WERI-Rb-1 (cell line): ENCODE results near the gene CMIP.

Experiments
- DNase-seq: peaks from one replicate; pipeline ENCODE4 v3.0.0-alpha.2; 2020
- H3K27ac ChIP-seq: fragments of 250-450 bp; sonication (Bioruptor Pico); 2 replicates; pipeline ENCODE4 v1.5.1; 2020; ENCODE audit warnings: mild to moderate bottlenecking, moderate library complexity
- H3K27me3 ChIP-seq: fragments of 250-450 bp; sonication (Bioruptor Pico); 2 replicates; pipeline ENCODE4 v1.5.1; 2021; ENCODE audit warnings: mild to moderate bottlenecking, low read depth, moderate library complexity; ENCODE audit not compliant: insufficient read depth, severe bottlenecking
- H3K36me3 ChIP-seq: fragments of 250-450 bp; sonication (Bioruptor Pico); 2 replicates; pipeline ENCODE4 v1.5.1; 2020; ENCODE audit warnings: mild to moderate bottlenecking, moderate library complexity
- H3K4me3 ChIP-seq: 2 replicates; pipeline ENCODE4 v1.5.1; 2011; ENCODE audit warnings: low read depth, mild to moderate bottlenecking, control low read depth, low read length
- H3K9me3 ChIP-seq: fragments of 250-450 bp; sonication (Bioruptor Pico); 2 replicates; pipeline ENCODE4 v1.5.1; 2021; ENCODE audit warnings: mild to moderate bottlenecking, moderate library complexity; ENCODE audit not compliant: severe bottlenecking
- TF ChIP-seq, protein P1 (sequence below): IDR thresholded peaks from 2 replicates; pipeline ENCODE4 v1.5.1; 2011; ENCODE audit warnings: low read depth, mild to moderate bottlenecking, control low read depth, inconsistent platforms, low read length

Gene CMIP

DNA sequence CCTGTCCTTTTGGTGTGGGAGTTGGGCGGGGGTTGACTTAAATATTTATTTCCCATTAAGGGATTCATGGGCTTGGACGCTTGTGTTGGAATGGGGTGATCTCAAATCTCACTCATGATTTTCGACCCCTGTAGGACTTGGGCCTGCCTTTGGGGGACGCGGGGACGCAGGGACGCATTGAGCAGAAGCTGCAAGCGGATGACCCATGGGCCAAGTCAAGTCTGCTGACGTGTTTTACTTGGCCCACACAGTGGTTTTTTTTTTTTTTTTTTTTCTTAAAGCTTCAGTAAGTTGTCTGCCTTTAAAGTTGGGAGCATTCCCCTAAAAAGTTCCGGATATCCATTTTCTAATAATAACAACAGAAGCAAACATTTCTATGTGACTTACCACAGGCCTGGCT is 28.9 kb downstream of the CMIP start:
- H3K4me3 ChIP-seq, result no peak overlapping the region
- no peaks in the 10 kb centered on the region for H3K9me3 ChIP-seq
- no peak for DNase-seq
- no peaks in the 10 kb centered on the region for H3K27me3 ChIP-seq
- TF ChIP-seq, protein P1, sequence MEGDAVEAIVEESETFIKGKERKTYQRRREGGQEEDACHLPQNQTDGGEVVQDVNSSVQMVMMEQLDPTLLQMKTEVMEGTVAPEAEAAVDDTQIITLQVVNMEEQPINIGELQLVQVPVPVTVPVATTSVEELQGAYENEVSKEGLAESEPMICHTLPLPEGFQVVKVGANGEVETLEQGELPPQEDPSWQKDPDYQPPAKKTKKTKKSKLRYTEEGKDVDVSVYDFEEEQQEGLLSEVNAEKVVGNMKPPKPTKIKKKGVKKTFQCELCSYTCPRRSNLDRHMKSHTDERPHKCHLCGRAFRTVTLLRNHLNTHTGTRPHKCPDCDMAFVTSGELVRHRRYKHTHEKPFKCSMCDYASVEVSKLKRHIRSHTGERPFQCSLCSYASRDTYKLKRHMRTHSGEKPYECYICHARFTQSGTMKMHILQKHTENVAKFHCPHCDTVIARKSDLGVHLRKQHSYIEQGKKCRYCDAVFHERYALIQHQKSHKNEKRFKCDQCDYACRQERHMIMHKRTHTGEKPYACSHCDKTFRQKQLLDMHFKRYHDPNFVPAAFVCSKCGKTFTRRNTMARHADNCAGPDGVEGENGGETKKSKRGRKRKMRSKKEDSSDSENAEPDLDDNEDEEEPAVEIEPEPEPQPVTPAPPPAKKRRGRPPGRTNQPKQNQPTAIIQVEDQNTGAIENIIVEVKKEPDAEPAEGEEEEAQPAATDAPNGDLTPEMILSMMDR, result no peak
- no peak overlapping the region for H3K27ac ChIP-seq
- H3K36me3 ChIP-seq, result no peaks in the 10 kb centered on the region

DNA sequence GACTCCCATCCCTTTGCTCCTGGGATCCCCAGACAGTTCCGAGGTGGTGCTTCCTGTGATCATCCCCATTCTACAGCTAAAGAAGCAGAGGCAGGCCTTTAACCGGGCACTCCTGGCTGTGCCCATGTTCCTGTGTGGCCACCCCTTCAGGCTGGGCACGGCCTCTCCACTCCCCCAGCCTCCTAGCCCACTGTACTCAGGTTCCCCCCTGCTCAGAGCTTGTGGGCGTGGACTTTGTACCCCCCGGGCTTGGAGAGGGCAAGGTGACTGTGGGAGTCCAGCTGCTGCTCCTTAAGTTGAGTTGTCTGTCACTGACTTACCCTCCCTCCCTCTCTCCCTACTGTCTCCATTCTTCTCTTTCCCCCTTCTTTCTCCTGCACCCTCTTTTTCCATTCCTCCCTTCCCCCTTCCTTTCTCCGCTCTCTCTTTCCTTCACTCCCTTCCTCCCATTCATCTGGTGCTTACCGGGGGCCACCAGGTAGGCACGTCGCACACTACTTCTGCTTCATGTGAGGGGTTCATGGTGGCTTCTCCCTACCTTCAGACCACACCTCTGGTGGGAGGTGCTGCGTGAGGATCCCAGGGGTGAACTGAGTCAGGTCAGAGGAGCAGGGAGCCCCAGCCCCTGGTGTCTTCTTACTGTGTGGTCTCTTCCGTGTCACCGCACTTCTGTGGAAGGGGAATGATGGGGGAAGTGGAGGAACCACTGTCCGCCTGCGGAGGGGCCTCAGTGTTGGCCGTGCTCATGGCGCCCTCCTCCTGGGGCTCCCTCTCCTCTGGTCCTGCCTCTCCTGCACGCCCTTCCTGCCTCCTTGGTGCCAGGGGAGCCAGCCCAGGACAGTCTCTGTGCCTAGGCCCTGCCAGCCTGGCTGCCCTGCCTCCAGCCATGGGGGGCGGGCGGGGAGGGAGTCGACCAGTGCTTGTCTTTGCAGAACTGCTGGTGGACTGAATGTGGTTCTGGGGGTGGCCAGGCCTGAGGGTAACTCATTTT is 29.7 kb downstream of the CMIP start:
- Histone ChIP-seq H3K4me3 (no peak overlapping the region), H3K27me3 (no peaks in the 10 kb centered on the region), H3K27ac (no peak overlapping the region), H3K36me3 (no peaks in the 10 kb centered on the region), H3K9me3 (no peaks in the 10 kb centered on the region)
- DNase-seq, result no peak
- TF ChIP-seq, protein P1, result no peak

DNA sequence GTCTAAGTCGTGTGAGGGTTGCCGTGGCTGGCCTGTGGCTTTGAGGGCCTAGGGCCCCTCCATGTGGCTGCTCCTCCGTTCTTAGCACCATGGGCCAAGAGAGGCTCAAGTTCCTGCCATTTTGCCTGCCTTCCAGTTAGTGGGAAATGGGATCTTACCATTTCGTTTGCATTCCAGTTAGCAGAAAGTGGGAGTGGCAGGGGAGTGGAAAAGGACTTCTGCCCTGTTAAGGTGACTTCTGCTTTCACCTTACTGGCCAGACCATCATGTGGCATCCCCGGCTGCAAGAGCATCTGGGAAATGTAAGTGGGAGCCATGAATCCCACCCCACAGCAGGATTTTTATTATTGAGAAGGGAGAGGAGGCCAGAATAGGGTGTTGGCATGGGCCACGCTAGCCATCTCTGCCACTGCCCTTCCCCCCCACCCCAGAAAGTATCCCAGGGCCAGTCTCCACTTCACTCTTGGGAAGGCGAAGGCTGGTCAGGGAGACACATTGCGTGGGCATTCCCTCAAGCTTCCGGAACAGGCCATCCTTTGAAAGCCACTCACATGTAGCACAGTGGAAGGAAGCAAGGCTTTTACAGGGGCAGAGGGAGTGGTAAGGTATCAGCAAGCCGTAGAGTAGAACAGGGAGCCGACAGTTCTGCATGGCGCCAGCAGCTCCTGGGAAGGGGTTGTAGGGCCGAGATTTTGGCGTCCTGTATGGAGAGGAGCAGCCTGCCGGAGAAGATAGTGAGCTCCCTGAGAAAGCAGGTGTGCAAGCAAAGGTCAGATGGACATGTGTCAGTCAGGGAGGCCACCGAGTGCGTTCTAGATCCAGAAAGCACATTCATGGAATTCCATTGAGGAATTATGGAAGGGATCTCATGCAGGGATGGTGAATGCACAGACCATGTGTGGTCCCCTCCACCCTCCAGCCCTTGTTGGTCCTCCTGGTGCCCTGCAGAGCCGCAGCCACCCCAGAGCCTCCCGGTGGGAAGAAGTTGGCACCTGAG is 33.4 kb downstream of the CMIP start:
- Histone ChIP-seq H3K4me3 (no peak overlapping the region), H3K27ac (no peak overlapping the region), H3K27me3 (no peaks in the 10 kb centered on the region), H3K9me3 (no peaks in the 10 kb centered on the region), H3K36me3 (no peaks in the 10 kb centered on the region)
- TF ChIP-seq, protein P1, result no peak
- no peak for DNase-seq

DNA sequence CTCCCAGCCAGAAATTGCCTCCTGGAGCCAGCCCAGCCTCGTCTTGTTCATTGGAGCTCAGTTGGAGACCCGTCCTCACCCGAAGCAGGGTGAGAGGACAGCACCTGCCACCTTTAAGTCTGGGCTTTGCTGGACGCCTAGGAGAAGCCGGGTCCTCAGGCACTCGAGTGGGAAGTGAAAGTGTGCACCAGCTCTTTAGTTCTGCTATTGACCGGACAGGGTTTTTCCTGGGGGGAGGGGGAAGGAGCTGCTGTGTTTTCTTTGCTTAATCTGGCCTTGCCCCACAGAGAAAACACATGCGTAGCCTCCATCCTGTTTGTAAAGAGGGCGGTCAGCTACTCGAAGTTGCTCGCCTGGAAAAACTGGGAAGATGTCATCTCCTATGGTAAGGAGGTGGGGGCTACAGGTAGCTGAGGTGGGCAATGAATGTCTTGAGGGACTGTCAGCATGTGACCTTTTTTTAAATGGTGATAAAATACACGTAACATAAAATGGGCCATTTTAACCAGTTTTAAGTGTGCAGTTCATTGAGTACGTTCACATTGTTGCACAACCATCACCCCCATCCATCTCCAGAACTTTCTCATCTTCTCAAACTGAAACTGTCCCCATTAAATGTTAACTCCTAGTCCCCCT is 34.4 kb downstream of the CMIP start:
- Histone ChIP-seq H3K9me3 (no peaks in the 10 kb centered on the region), H3K27ac (no peak overlapping the region), H3K27me3 (no peaks in the 10 kb centered on the region), H3K4me3 (no peak overlapping the region), H3K36me3 (no peaks in the 10 kb centered on the region)
- no peak for DNase-seq
- TF ChIP-seq, protein P1, result no peak

DNA sequence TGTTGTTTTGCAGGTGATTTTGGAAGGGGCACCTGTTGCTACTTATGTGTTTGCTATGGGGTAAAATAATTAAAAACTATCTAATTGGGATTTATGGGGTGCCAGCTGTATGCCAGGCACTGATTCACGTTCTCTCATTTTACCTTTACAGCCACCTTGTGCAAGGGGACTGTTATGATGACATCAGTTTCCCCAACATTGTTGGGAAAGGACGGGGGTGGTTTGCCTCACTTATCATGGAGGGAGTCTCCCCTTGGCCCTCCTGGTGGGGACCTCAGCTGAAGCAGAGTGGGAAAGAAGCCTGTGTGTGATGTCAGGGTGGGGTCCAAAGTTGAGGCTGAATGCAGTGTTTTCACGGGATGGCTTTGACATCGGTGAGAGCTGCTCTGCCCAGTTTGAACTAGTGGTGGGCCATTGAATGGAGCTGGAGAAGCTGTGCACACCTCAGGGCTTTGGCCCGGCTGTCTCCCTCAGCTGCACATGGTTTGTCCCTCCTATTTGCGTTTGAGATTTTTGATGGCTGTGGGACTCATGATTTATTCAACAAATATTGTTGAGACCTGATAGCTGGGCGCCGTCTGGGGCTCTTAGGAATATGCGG is 36.1 kb downstream of the CMIP start:
- no peak for DNase-seq
- Histone ChIP-seq H3K36me3 (no peaks in the 10 kb centered on the region), H3K4me3 (no peak overlapping the region), H3K27ac (no peak overlapping the region), H3K27me3 (no peaks in the 10 kb centered on the region), H3K9me3 (no peaks in the 10 kb centered on the region)
- TF ChIP-seq, protein P1, result no peak
